ENCODE measurements around the gene PSMB2. TPM values are rescaled to one million over a fixed set of nuclear protein-coding genes. Genes with fewer than 3 reads are reported as not detected.
A peak's percentile ranks its signal among the peaks of the same experiment; 100 is the strongest.
"Not testable (repeated sequence)": the region's sequence is repeated elsewhere in the genome, so short reads cannot be mapped to it uniquely, and the experiment has no call there.

Gene PSMB2
- 10 to 100 TPM; 26.3 to 27.5 TPM for total RNA-seq
- polyA plus RNA-seq (ENCODE audit: insufficient read length in 2 of 2) = 10 to 100 TPM; 97.4 to 99.6 TPM
- long read RNA-seq, donor 1, transcript PSMB2-201 (6 exons, 2,701 nt) = major isoform, 69 of 69 reads
- long read RNA-seq, donor 1, partial matches to known transcripts = 0 of 69 reads
- long read RNA-seq, donor 1, other reads (novel, unspliced or antisense) = 0 of 69 reads
- long read RNA-seq, donor 2, transcript PSMB2-201 (6 exons, 2,701 nt) = major isoform, 29 of 29 reads
- long read RNA-seq, donor 2, partial matches to known transcripts = 0 of 29 reads
- long read RNA-seq, donor 2, other reads (novel, unspliced or antisense) = 0 of 29 reads
- long read RNA-seq, donor 3, transcript PSMB2-201 (6 exons, 2,701 nt) = major isoform, 37 of 37 reads
- long read RNA-seq, donor 3, partial matches to known transcripts = 0 of 37 reads
- long read RNA-seq, donor 3, other reads (novel, unspliced or antisense) = 0 of 37 reads
- long read RNA-seq, donor 4, transcript PSMB2-201 (6 exons, 2,701 nt) = major isoform, 67 of 67 reads
- long read RNA-seq, donor 4, partial matches to known transcripts = 0 of 67 reads
- long read RNA-seq, donor 4, other reads (novel, unspliced or antisense) = 0 of 67 reads

DNA sequence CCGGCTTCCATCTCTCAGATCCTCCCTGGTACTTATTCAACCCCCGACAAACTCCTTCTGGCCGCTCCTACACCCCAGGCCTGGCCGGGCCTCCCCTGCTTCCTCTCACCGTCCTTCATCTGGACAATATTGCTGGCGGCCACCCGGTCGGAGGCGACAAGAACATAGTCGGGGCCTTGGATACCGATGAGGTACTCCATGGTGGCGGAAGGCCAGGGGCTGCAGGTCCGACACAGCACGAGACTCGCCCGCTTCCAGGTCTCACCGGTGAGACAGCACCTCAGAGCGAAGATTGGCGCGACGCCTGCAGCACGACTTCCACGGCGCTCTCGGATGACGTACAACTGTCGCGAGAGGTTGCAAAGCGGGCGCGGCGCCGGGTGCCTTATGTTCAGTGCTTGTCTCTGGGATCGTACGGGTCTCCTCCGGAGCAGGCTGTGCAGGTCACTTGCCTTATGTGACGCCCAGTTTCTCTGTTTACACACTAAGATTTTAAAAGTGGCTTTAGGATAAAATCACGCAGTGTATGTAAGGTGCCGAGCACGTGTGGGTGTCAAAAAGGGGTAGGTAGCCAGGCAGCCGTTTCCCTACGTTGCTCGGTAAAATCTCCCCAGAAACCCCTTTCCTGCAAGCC, at the start of gene PSMB2:
Gene PSMB2 (minus strand): TSS at position 294 of the 634 bp plus-strand sequence. CDS start 94 bp downstream, at position 200.
- no peaks in the 10 kb centered on the region for H3K36me3 ChIP-seq (ENCODE audit: control insufficient read depth, insufficient read depth, low read length)
- H3K9me3 ChIP-seq (ENCODE audit: control insufficient read depth, insufficient read depth, low read length) = no peaks in the 10 kb centered on the region
- peak; percentile 95 to 99 (median 96) for DNase-seq (ENCODE audit: low read depth in 4 of 6, low spot score in 6 of 6)
- under 1% methylated on average over 36 of the region's 43 CpGs for WGBS (ENCODE audit: insufficient coverage)
- H3K27ac ChIP-seq (ENCODE audit: low read depth, low read length) = peak within 1 kb of the TSS; percentile 92
- peak within 1 kb of the TSS; percentile 94 for H3K4me3 ChIP-seq (ENCODE audit: low read depth, low read length)
- H3K27me3 ChIP-seq (ENCODE audit: control insufficient read depth, insufficient read depth, low read length) = peaks cover 4% of the 10 kb centered on the region
- H3K4me1 ChIP-seq (ENCODE audit: control insufficient read depth, insufficient read depth, low read length) = peaks cover 10% of the 10 kb centered on the region

DNA sequence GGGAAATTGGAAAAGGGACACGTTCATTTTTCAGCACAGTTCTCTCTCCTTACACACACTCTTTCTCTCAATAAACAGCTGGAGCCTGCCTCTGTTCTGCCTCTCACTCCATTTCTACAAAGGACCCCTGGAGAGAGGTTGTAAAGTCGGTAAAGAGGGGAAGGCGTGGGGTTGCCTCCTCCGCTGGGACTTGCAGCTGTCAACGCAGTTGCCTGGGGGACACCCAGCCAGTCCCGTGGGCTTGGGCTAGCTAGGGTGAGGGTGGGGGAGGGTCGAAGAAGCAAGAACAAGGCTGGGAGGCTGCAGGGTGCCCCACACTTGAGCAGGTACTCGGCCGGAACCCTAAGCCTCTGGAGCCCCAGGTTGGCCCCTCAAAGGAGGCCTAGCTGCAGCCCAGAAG, 49.8 kb upstream of the PSMB2 start:
- DNase-seq (ENCODE audit: low read depth in 4 of 6, low spot score in 6 of 6) = peak in 1 of 6 donors; percentile 41
- peaks cover 4% of the 10 kb centered on the region for H3K4me1 ChIP-seq (ENCODE audit: control insufficient read depth, insufficient read depth, low read length)
- no peak overlapping the region for H3K4me3 ChIP-seq (ENCODE audit: low read depth, low read length)
- no peak overlapping the region for H3K27ac ChIP-seq (ENCODE audit: low read depth, low read length)
- no peaks in the 10 kb centered on the region for H3K36me3 ChIP-seq (ENCODE audit: control insufficient read depth, insufficient read depth, low read length)
- no peaks in the 10 kb centered on the region for H3K9me3 ChIP-seq (ENCODE audit: control insufficient read depth, insufficient read depth, low read length)
- WGBS (ENCODE audit: insufficient coverage) = 18% methylated on average over 8 of the region's 9 CpGs
- no peaks in the 10 kb centered on the region for H3K27me3 ChIP-seq (ENCODE audit: control insufficient read depth, insufficient read depth, low read length)

DNA sequence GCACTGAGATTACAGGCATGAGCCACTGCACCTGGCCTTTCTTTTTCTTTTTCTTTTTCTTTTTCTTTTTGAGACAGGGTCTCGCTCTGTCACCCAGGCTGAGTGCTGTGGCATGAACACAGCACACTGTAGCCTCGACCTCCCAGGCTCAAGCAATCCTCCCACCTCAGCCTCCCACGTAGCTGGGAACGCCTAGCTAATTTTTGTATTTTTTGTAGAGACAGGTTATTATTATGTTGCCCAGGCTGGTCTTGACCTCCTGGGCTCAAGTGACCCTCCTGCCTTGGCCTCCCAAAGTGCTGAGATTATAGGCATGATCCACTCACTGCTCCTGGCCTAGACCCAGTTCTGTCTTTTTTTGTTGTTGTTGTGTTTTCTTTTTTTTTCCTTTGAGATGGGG, 48.8 kb upstream of the PSMB2 start:
- 100% methylated on average over 1 of the region's 4 CpGs for WGBS (ENCODE audit: insufficient coverage)
- H3K36me3 ChIP-seq (ENCODE audit: control insufficient read depth, insufficient read depth, low read length) = not testable (repeated sequence)

DNA sequence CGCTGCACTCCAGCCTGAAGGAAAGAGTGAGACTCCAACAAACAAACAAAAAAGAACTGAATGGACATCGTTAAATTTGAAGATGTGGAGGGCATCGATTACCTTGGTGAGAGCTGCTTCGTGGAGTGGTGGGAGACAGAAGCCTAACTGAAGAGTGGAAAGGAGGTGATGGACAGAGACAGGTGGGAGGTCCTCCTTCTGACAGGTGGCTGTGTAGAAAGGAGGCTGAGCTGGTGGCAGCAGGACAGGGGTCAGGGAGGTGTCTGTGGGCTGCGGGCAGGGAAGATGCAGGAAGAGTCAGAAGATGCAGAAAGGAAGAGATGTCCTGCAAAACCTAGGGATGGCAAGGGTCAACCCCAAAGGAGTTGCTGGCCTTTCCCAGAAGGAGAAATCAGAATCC, 46.8 kb upstream of the PSMB2 start:
- Histone ChIP-seq H3K9me3 (ENCODE audit: control insufficient read depth, insufficient read depth, low read length) (no peaks in the 10 kb centered on the region), H3K4me3 (ENCODE audit: low read depth, low read length) (no peak overlapping the region), H3K27me3 (ENCODE audit: control insufficient read depth, insufficient read depth, low read length) (no peaks in the 10 kb centered on the region), H3K27ac (ENCODE audit: low read depth, low read length) (no peak overlapping the region), H3K4me1 (ENCODE audit: control insufficient read depth, insufficient read depth, low read length) (peaks cover 4% of the 10 kb centered on the region), H3K36me3 (ENCODE audit: control insufficient read depth, insufficient read depth, low read length) (no peaks in the 10 kb centered on the region)
- WGBS (ENCODE audit: insufficient coverage) = 88% methylated on average over 4 of the region's 5 CpGs
- DNase-seq (ENCODE audit: low read depth in 4 of 6, low spot score in 6 of 6) = no peak

More for the DNA sequence above, 48.8 kb upstream of the PSMB2 start:
- H3K4me3 ChIP-seq (ENCODE audit: low read depth, low read length); H3K27me3 ChIP-seq (ENCODE audit: control insufficient read depth, insufficient read depth, low read length); H3K27ac ChIP-seq (ENCODE audit: low read depth, low read length); H3K4me1 ChIP-seq (ENCODE audit: control insufficient read depth, insufficient read depth, low read length); DNase-seq (ENCODE audit: low read depth in 4 of 6, low spot score in 6 of 6); H3K9me3 ChIP-seq (ENCODE audit: control insufficient read depth, insufficient read depth, low read length): not testable (repeated sequence)

DNA sequence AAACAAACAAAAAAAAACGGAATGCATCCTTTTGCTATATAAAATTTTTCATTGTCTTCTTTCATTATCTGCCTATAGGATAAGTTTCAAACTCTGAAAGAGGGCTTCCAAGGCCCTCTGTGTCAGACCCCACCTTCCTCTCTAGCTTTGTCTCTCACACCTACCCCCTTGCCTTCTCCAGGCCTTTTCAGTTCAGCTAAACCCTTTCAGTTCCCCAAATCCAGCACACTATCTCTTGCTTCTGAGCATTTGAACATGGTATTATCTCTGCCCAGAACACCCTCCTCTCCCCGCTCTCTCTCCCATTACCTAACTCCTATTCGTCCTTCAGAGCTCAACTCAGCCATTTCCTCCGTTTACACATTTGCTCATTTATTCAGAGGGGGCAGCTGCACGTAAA, 41.7 kb upstream of the PSMB2 start:
- Histone ChIP-seq H3K9me3 (ENCODE audit: control insufficient read depth, insufficient read depth, low read length) (no peaks in the 10 kb centered on the region), H3K4me3 (ENCODE audit: low read depth, low read length) (no peak overlapping the region), H3K4me1 (ENCODE audit: control insufficient read depth, insufficient read depth, low read length) (no peaks in the 10 kb centered on the region)

DNA sequence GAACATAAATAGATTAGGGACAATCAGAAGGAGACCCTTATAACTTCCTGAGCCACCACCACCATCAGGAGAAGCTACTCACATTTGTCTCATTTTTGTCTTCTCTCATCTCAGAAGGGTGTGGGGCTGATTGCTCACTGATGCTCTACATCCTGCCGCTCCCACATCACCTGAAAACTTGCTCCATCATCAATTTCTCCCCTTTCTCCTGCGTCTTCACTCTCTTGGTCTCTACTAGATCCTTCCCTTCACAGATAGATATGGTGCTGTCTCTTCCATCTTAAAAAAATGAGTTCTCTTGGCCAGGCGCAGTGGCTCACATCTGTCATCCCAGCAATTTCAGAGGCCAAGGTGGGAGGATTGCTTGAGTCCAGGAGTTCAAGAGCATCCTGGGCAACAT, 38.9 kb upstream of the PSMB2 start:
- Histone ChIP-seq H3K27me3 (ENCODE audit: control insufficient read depth, insufficient read depth, low read length) (no peaks in the 10 kb centered on the region), H3K4me3 (ENCODE audit: low read depth, low read length) (no peak overlapping the region), H3K9me3 (ENCODE audit: control insufficient read depth, insufficient read depth, low read length) (no peaks in the 10 kb centered on the region), H3K27ac (ENCODE audit: low read depth, low read length) (no peak overlapping the region), H3K4me1 (ENCODE audit: control insufficient read depth, insufficient read depth, low read length) (no peaks in the 10 kb centered on the region), H3K36me3 (ENCODE audit: control insufficient read depth, insufficient read depth, low read length) (no peaks in the 10 kb centered on the region)
- WGBS (ENCODE audit: insufficient coverage) = 100% methylated on average over 2 of the region's 3 CpGs
- no peak for DNase-seq (ENCODE audit: low read depth in 4 of 6, low spot score in 6 of 6)

More for the DNA sequence above, 41.7 kb upstream of the PSMB2 start:
- 86% methylated on average over 1 of the region's 5 CpGs for WGBS (ENCODE audit: insufficient coverage)
- Histone ChIP-seq H3K27me3 (ENCODE audit: control insufficient read depth, insufficient read depth, low read length) (no peaks in the 10 kb centered on the region), H3K36me3 (ENCODE audit: control insufficient read depth, insufficient read depth, low read length) (no peaks in the 10 kb centered on the region), H3K27ac (ENCODE audit: low read depth, low read length) (no peak overlapping the region)
- DNase-seq (ENCODE audit: low read depth in 4 of 6, low spot score in 6 of 6) = no peak

DNA sequence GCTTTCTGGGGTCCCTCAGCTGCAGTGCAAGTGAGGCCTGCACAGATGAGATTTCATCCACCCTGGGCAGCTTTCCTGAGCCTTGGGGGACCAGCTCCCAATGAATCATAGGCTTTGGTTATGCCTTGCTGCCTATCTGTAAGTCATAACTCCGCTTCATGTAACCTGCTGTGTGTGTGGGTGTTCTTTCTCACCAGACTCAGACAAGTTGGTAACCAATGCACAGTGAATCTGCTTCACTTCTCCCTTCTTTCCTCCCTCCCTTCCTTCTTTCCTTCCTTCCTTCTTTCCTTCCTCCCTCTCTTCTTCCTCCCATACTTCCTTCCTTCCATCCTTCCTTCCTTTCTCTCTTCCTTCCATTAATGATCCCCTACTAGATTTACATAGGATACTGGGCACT, 34.4 kb upstream of the PSMB2 start:
- DNase-seq (ENCODE audit: low read depth in 4 of 6, low spot score in 6 of 6) = no peak
- Histone ChIP-seq H3K36me3 (ENCODE audit: control insufficient read depth, insufficient read depth, low read length) (no peaks in the 10 kb centered on the region), H3K4me3 (ENCODE audit: low read depth, low read length) (no peak overlapping the region), H3K9me3 (ENCODE audit: control insufficient read depth, insufficient read depth, low read length) (no peaks in the 10 kb centered on the region), H3K4me1 (ENCODE audit: control insufficient read depth, insufficient read depth, low read length) (no peaks in the 10 kb centered on the region), H3K27me3 (ENCODE audit: control insufficient read depth, insufficient read depth, low read length) (no peaks in the 10 kb centered on the region), H3K27ac (ENCODE audit: low read depth, low read length) (no peak overlapping the region)
- no CpG with 5 or more reads among the region's 1 CpG for WGBS (ENCODE audit: insufficient coverage)

DNA sequence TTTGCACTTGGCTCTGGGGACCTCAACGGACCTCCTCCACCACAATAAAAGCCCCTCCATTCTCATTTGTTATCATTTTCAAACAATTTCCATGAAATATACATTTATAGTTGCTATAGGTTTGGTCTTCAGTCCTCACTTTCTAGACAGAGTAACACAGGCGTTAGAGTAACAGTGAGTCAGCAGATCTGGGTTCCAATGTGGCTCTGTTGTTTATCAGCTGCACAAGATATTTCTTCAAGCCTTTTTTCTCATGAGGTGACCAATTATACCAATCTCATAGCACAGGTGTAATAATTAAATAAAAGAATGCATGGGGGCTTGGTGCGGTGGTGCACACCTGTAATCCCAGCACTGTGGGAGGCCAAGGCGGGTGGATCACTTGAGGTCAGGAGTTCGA, 32.8 kb upstream of the PSMB2 start:
- DNase-seq (ENCODE audit: low read depth in 4 of 6, low spot score in 6 of 6) = no peak
- H3K4me3 ChIP-seq (ENCODE audit: low read depth, low read length) = no peak overlapping the region
- no peaks in the 10 kb centered on the region for H3K27me3 ChIP-seq (ENCODE audit: control insufficient read depth, insufficient read depth, low read length)
- H3K9me3 ChIP-seq (ENCODE audit: control insufficient read depth, insufficient read depth, low read length) = no peaks in the 10 kb centered on the region
- H3K4me1 ChIP-seq (ENCODE audit: control insufficient read depth, insufficient read depth, low read length) = no peaks in the 10 kb centered on the region
- no peaks in the 10 kb centered on the region for H3K36me3 ChIP-seq (ENCODE audit: control insufficient read depth, insufficient read depth, low read length)
- WGBS (ENCODE audit: insufficient coverage) = no CpG with 5 or more reads among the region's 5 CpGs
- H3K27ac ChIP-seq (ENCODE audit: low read depth, low read length) = no peak overlapping the region

DNA sequence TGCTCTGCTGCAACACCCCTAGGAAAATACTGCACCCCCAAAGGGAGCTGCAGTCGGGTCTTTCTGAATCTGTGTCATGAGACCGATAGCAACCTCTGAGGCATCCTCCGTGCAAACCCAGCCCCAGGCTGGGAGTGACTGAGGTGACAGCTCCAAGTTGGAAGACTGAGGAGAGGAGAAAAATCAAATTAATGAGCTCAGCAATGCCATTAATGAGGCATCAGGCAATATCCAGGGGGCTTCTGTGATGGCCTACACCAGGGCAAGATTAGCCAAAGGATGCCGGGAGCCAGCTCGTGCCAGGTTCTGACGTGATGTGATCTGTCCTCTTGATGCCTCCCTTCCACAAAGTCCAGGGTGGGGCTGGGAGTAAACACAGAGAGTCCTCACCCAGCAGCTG, 30.8 kb upstream of the PSMB2 start:
- Histone ChIP-seq H3K27ac (ENCODE audit: low read depth, low read length) (no peak overlapping the region), H3K36me3 (ENCODE audit: control insufficient read depth, insufficient read depth, low read length) (no peaks in the 10 kb centered on the region), H3K4me1 (ENCODE audit: control insufficient read depth, insufficient read depth, low read length) (no peaks in the 10 kb centered on the region), H3K27me3 (ENCODE audit: control insufficient read depth, insufficient read depth, low read length) (no peaks in the 10 kb centered on the region), H3K9me3 (ENCODE audit: control insufficient read depth, insufficient read depth, low read length) (no peaks in the 10 kb centered on the region), H3K4me3 (ENCODE audit: low read depth, low read length) (no peak overlapping the region)
- no peak for DNase-seq (ENCODE audit: low read depth in 4 of 6, low spot score in 6 of 6)
- 86% methylated on average over 5 of the region's 6 CpGs for WGBS (ENCODE audit: insufficient coverage)
